NT2/D1 (cell line): ENCODE results near the gene POLR2L.

Experiments
- SUZ12 ChIP-seq: IDR thresholded peaks from 2 replicates; pipeline ENCODE4 v1.6.1; 2011; ENCODE audit not compliant: insufficient read length, insufficient read depth; ENCODE audit errors: extremely low read depth
- YY1 ChIP-seq: IDR thresholded peaks from 2 replicates; pipeline ENCODE4 v1.6.1; 2011; ENCODE audit not compliant: insufficient read length, insufficient read depth
- ZNF274 ChIP-seq: IDR thresholded peaks from 2 replicates; pipeline ENCODE4 v1.6.1; 2011; ENCODE audit warnings: mild to moderate bottlenecking, low read depth, low read length

DNA sequence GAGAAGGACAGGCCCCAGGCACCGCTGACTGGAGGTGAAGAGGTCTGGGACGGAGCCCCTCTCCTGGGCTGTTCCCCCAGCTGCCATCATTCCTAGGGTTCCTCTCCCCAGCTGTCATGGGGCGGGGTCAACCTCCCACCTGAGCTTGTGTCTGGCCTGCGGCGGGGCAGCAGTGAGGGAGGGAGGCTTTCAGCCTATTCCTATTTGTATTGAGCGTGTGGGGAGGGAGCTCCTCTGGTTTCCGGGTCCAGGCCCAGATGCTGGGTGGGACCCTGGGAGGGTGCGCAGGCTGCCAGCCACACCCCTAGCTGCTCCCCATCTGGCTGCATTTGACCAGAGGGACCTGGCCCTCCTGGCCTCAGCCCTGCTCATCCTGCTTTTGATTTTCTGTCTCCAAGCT lies 14.1 kb upstream of the POLR2L start:
- TF ChIP-seq YY1, result no peak
- no peak for TF ChIP-seq SUZ12
- no peak for TF ChIP-seq ZNF274
